Fibroblast of skin of back (primary cell): Measurements from ENCODE around the gene HTR7.

ENCODE experiments used
- DNase-seq: peaks from one replicate; pipeline ENCODE4 v3.0.0-alpha.2; 2013

Gene HTR7

GRCh38 chr10:90801608-90802007, 56.2 kb downstream of the HTR7 start:
- no peak for DNase-seq

- DNase-seq: no peak
Observed at GRCh38 chr10:90800232-90800796, 57.5 kb downstream of the HTR7 start.

- DNase-seq: no peak
Observed at GRCh38 chr10:90799172-90799571, 58.7 kb downstream of the HTR7 start.

GRCh38 chr10:90798482-90798881, 59.4 kb downstream of the HTR7 start:
- no peak for DNase-seq

DNA sequence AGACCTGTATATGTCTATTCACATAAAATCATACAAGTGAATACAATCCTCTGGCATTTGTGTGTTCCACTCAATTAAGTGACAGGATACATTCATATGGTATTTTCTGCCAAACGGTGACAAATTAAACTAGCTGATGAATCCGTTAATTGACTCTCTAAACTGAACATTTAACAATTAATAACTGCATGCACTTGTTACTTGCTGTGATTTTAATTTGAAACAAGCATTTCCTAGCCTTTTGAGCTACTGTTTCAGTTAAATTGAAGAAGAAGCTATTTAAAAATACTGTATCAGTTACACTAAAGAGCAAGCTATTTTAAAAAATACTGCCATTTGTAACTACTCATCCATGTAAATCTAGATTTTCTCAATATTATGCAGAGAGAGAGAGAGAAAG, 67.4 kb downstream of the HTR7 start:
- DNase-seq: no peak

GRCh38 chr10:90788968-90789367, 68.9 kb downstream of the HTR7 start:
- no peak for DNase-seq

- no peak for DNase-seq
Observed at GRCh38 chr10:90788199-90788491, 69.7 kb downstream of the HTR7 start.

GRCh38 chr10:90787393-90788198, 70.2 kb downstream of the HTR7 start:
- peak; percentile 32 for DNase-seq

GRCh38 chr10:90785782-90786181, 72.1 kb downstream of the HTR7 start:
- DNase-seq: no peak

DNA sequence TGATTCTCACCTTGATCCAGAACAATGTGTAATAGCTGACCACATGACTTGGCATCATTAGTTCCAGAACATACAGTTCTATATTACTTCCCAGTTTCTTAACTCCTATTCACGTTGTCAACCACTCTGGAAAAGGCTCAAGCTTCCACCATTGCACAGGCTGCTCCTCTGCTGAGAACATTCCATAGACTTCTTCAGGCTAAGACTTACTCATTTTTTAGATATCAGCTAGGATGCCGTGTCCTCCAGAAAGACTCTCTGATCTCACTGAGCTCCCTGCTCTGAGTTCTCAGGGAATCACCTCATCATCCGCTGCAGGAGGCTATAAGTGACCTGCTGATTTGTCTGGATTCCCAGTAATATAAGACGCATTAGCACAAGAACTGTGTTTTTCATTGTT, 73.1 kb downstream of the HTR7 start:
- peak; percentile 1 for DNase-seq

GRCh38 chr10:90780488-90780887, 77.4 kb downstream of the HTR7 start:
- DNase-seq: no peak

GRCh38 chr10:90779548-90779947, 78.3 kb downstream of the HTR7 start:
- peak; percentile 21 for DNase-seq

DNA sequence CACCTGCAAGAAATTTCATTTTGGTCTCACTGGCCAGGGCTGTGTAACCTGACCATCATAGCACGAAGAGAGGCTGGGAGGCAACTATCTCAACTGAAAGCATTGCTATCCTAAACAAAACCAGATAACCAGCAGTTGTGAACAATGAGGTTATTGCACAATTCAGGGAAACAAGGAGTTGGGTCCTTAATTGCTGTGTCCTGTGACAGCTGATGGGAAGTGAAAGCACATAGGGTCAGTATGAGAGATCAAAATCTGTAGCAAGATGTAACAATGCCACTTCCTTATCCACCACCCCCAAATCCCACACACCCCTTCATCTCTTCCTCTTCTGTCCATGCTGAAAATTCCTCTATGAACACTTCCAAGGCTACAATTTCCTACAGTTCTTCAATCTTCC, 80.2 kb downstream of the HTR7 start:
- DNase-seq: no peak

- DNase-seq: peak; percentile 64
Observed at GRCh38 chr10:90775351-90776028, 82.3 kb downstream of the HTR7 start.

DNA sequence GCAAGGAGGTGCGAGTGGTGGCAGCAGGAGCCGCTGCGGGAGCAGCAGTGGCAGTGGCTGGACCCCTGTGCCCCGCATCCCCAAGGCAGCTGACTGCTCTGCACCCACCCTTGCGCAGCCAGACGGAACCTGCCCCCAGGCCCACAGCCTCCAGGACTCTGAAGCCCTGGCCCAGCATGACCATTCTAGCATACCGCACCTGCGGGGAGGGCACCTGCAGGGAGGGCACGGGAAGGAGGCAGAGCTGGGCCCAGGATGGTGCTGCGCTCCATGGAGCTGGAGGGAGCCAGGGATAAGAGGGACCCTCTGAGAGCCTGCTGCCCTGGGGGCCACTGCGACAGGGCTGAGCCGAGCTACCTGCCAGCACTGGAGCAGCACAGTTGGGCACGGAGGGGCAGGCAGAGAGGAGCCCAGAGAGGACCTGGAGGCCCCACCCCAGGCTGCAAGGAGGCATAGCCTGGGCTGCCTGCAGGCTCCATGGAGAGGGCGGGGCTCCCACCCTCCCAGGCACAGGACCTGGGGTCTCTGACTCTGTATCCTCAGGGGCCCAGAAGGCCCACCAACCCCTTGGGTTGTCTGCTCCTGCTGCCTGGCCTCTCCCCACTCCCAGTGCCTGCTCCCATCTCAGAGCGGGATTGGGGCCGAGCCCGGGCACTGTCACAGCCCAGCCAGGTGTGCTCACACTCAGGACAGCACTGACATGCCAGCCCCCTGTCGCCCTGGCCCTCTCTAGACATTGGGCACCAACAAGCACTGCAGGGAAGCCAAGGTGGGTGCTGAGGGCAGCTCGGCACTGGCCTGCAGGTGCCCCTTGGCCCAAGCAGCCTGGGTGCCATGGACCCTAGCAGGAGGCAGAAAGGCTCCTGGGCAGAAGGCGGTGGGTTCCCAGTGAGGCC, 87.6 kb downstream of the HTR7 start:
- DNase-seq: no peak

- DNase-seq: peak; percentile 33
Observed at GRCh38 chr10:90751107-90751997, 106.5 kb downstream of the HTR7 start.

- DNase-seq: no peak
Observed at GRCh38 chr10:90746829-90747228, 111.0 kb downstream of the HTR7 start.

DNA sequence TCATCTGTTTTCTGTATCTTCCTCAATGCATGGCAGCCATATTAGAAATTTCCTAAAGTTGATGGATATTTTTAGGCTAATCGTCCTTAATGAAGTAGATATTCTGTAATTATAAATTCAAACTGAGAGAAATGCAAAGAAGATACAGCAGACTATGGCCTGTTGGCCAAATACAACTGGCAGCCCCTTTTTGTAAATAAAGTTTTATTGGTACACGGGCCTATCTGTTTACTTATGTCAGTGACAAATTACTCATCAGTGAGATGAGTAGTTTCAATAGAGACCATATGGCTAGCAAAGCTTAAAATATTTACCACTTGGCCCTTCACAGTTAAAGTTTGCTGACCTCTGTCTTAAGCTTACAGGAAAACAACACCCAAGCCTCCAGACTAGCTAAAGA, 112.3 kb downstream of the HTR7 start:
- DNase-seq: no peak

GRCh38 chr10:90743291-90743690, 114.5 kb downstream of the HTR7 start:
- no peak for DNase-seq

DNA sequence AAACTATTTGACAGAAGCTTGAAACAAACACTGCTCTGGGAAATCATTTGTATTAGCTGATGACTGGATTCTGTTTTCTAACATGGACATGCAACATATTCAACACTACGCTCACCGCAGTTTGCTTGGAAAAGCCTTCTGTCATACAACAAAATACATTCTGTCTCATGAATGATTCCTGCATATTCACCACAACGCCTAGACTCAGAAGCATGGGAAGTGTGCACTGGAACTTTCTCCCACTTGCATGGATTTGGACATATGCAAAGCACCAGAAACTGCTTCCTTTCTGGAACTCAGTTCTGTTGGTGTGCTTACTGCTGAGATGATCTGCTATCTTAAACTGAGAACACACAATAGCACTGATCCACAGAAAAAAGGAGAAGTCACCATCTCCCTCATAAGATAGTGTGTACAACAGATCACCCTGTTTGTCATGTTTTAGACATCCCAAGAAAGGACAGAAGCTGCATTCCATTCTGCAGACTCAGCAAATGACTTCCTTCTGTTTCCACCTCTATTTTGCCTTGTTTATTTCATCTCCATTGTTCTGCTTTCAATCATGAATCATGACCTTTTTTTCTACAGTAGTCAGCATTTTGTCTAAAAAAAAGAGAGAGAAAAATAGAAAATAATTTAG, 115.8 kb downstream of the HTR7 start:
- peak; percentile 73 for DNase-seq

DNA sequence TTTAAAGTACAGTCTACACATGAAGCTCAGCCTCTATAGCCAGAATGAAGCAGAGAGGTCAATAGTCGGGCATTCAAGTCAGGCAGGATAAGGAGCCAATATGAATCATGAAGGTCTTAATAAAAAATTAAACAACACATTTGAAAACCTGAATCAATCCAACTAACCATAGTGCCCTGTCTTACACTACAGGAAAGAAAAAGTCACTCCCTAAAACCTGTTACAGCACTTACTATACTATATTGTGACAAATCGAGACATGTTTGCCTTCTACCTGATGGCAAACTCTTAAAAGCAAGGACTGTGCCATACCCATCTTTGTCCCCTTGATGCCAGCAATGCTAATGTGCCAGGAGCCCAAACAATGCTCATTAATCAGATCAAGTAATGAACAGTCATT, 117.6 kb downstream of the HTR7 start:
- no peak for DNase-seq
